Panc1 (cell line): ENCODE results near the gene NDRG4. TPM values are rescaled to one million over a fixed set of nuclear protein-coding genes. Genes with fewer than 3 reads are reported as not detected.

Experiments
- ATAC-seq: fragments of 200-7000 bp; cut with Tn5 transposase; 2 replicates; pipeline ENCODE4 v1.9.1; 2020; ENCODE audit warnings: mild to moderate bottlenecking, moderate library complexity
- BruUV-seq: library from RNA; stranded (reverse); fragments of 400-500 nt; replicated peaks from 2 replicates; lab custom pipeline; 2021; lab: Mats Ljungman, UMichigan
- CTCF ChIA-PET: fragments of 300-600 bp; sonication (Branson Sonifier 250); formaldehyde crosslinking; loops from one replicate; lab custom pipeline; 2022; ENCODE audit warnings: antibody characterized with exemption; lab: Charles Lee
- POLR2A ChIA-PET: fragments of 300-600 bp; sonication (Branson Sonifier 250); formaldehyde crosslinking; loops from one replicate; lab custom pipeline; 2022; ENCODE audit warnings: antibody characterized with exemption; lab: Charles Lee
- DNase-seq: peaks from one replicate; pipeline ENCODE4 v3.0.0-alpha.2; 2010; ENCODE audit warnings: low read depth, low spot score
- H3K27ac ChIP-seq: 2 replicates; pipeline ENCODE4 v1.5.1; 2011; ENCODE audit warnings: mild to moderate bottlenecking, low read length, inconsistent platforms
- H3K27me3 ChIP-seq: fragments of 200-500 bp; sonication (Bioruptor generic); 2 replicates; pipeline ENCODE4 v1.6.0; 2014; ENCODE audit warnings: low read length, inconsistent platforms; ENCODE audit not compliant: control insufficient read depth, insufficient read depth
- H3K36me3 ChIP-seq: fragments of 200-500 bp; sonication (Bioruptor generic); 2 replicates; pipeline ENCODE4 v1.5.1; 2014; ENCODE audit warnings: inconsistent platforms, mild to moderate bottlenecking, low read length, moderate library complexity; ENCODE audit not compliant: control insufficient read depth, insufficient read depth
- H3K4me1 ChIP-seq: 2 replicates; pipeline ENCODE4 v1.5.1; 2011; ENCODE audit warnings: inconsistent platforms, mild to moderate bottlenecking, low read length, moderate library complexity; ENCODE audit not compliant: control insufficient read depth, insufficient read depth
- H3K4me3 ChIP-seq, 2 experiments: 2 replicates each; pipeline ENCODE4 v1.5.1; 2011 to 2012; ENCODE audit warnings: low read depth in 2 of 2, low read length in 2 of 2, mild to moderate bottlenecking in 2 of 2, inconsistent platforms in 1 of 2, moderate library complexity in 1 of 2
- H3K9me3 ChIP-seq: fragments of 200-500 bp; sonication (Bioruptor generic); 2 replicates; pipeline ENCODE4 v1.5.1; 2014; ENCODE audit warnings: low read depth, mild to moderate bottlenecking, inconsistent platforms, low read length, moderate library complexity; ENCODE audit not compliant: control insufficient read depth, insufficient read depth
- POLR2AphosphoS5 ChIP-seq: IDR thresholded peaks from 2 replicates; pipeline ENCODE4 v1.6.1; 2012; ENCODE audit warnings: mild to moderate bottlenecking, low read depth, low read length, moderate library complexity
- SIN3A ChIP-seq: IDR thresholded peaks from 2 replicates; pipeline ENCODE4 v1.6.1; 2012; ENCODE audit warnings: low read depth, mild to moderate bottlenecking, low read length, moderate library complexity, borderline replicate concordance; ENCODE audit not compliant: insufficient read depth
- TCF7L2 ChIP-seq: IDR thresholded peaks from 2 replicates; pipeline ENCODE4 v1.6.1; 2011; ENCODE audit warnings: mild to moderate bottlenecking, low read depth, low read length, inconsistent platforms
- in situ Hi-C: cut with HindIII; loops from 2 replicates; pipeline ENCODE4 v1.10.0; 2016; ENCODE audit warnings: low sequenced_read_pairs, low pct_unique_long_range_greater_than_20kb
- intact Hi-C: fragments of 100-400 bp; cut with micrococcal nuclease; formaldehyde crosslinking; loops from one replicate; pipeline ENCODE4 v1.10.0; 2022; ENCODE audit not compliant: unreplicated experiment
- total RNA-seq: library from RNA; stranded (reverse); gene quantifications from one replicate; pipeline ENCODE4 v1.2.1, GENCODE V29; 2021; ENCODE audit not compliant: unreplicated experiment
- TF ChIP-seq, protein P1 (sequence below), 2 experiments: IDR thresholded peaks; 2 replicates each; pipeline ENCODE4 v1.6.1; 2011 to 2012; ENCODE audit warnings: low read depth in 2 of 2, control low read depth in 1 of 2, low read length in 1 of 2, mild to moderate bottlenecking in 1 of 2, moderate library complexity in 1 of 2; ENCODE audit not compliant: insufficient read depth in 1 of 2
- TF ChIP-seq, protein P2 (sequence below): fragments of 450-650 bp; IDR thresholded peaks from 2 replicates; pipeline ENCODE4 v1.5.1; 2017; ENCODE audit warnings: mild to moderate bottlenecking

The NDRG4 gene
- total RNA-seq, 1 experiment from 2014 or later = 5.1 TPM

DNA sequence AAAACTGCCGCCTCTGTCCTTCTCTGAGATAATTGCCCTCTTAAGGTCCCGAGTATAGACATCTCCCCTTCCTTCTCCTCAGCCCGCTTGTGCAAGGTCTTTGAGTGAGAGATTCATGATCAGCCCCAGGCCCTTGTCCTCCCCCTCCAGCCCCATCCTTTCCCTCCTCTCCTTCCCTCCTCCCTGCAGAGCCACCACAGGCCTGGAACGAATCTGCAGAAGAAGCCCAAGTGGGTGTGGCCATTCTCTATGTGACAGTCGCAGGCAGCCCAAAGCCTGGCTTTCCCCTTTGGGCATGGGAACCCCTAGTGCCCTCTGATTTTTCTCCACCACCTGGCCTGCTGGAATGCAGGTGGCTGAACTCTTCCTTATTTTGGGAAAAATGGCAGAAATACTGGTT is 7.2 kb upstream of the NDRG4 start:
- CTCF ChIA-PET = interaction anchor here (0.6 kb wide), 1 partner anchor 1031 kb away, joined by 3 read pairs; no protein-coding TSS in a partner anchor
- in situ Hi-C loops = no loop called here
- no peak for TF ChIP-seq POLR2AphosphoS5
- TF ChIP-seq, protein P1, sequence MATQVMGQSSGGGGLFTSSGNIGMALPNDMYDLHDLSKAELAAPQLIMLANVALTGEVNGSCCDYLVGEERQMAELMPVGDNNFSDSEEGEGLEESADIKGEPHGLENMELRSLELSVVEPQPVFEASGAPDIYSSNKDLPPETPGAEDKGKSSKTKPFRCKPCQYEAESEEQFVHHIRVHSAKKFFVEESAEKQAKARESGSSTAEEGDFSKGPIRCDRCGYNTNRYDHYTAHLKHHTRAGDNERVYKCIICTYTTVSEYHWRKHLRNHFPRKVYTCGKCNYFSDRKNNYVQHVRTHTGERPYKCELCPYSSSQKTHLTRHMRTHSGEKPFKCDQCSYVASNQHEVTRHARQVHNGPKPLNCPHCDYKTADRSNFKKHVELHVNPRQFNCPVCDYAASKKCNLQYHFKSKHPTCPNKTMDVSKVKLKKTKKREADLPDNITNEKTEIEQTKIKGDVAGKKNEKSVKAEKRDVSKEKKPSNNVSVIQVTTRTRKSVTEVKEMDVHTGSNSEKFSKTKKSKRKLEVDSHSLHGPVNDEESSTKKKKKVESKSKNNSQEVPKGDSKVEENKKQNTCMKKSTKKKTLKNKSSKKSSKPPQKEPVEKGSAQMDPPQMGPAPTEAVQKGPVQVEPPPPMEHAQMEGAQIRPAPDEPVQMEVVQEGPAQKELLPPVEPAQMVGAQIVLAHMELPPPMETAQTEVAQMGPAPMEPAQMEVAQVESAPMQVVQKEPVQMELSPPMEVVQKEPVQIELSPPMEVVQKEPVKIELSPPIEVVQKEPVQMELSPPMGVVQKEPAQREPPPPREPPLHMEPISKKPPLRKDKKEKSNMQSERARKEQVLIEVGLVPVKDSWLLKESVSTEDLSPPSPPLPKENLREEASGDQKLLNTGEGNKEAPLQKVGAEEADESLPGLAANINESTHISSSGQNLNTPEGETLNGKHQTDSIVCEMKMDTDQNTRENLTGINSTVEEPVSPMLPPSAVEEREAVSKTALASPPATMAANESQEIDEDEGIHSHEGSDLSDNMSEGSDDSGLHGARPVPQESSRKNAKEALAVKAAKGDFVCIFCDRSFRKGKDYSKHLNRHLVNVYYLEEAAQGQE (IDR thresholded peaks at IDR 0.05; ENCODE audit: insufficient read depth in 1 of 2, low read depth in 2 of 2, low read length in 1 of 2) = no peak
- TF ChIP-seq, protein P2, sequence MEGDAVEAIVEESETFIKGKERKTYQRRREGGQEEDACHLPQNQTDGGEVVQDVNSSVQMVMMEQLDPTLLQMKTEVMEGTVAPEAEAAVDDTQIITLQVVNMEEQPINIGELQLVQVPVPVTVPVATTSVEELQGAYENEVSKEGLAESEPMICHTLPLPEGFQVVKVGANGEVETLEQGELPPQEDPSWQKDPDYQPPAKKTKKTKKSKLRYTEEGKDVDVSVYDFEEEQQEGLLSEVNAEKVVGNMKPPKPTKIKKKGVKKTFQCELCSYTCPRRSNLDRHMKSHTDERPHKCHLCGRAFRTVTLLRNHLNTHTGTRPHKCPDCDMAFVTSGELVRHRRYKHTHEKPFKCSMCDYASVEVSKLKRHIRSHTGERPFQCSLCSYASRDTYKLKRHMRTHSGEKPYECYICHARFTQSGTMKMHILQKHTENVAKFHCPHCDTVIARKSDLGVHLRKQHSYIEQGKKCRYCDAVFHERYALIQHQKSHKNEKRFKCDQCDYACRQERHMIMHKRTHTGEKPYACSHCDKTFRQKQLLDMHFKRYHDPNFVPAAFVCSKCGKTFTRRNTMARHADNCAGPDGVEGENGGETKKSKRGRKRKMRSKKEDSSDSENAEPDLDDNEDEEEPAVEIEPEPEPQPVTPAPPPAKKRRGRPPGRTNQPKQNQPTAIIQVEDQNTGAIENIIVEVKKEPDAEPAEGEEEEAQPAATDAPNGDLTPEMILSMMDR = no peak
- TF ChIP-seq SIN3A = no peak
- no peak for TF ChIP-seq TCF7L2

DNA sequence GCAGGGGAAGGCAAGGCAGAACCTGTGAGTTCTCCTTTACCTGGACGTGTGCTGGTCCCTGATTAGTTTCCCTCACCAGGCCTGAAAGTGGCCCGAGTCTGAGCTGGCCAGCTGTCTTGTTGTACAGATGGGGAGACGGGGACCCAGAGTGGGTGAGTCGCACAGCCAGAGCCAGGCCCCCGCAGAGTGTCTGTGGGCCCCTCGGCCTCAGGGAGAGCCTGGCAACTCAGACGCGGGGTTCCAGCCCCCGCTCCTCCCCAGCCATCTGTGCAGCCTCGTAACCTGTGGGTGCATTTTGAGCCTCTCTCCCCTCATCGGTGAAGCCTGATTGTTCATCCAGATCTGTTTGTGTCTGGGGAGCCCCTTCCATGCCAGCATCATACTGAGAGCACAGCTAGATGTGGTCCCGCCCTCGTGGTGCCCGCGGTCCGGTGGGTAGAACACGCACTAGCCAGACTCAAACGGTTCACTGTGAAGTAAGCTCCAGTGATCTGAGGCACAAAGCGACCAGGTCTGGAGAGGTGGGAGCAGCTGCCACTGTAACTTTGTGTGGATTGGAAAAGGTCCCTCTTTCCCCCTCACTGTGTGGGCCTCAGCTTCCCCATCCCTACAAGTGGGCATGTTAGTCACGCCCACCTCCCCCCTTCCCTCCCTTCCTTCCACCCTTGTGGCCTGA is 6.0 kb upstream of the NDRG4 start:
- ATAC-seq = no peak
- Histone ChIP-seq H3K4me1 (no peaks in the 10 kb centered on the region), H3K4me3 (no peak overlapping the region), H3K27ac (no peak overlapping the region), H3K36me3 (no peaks in the 10 kb centered on the region), H3K9me3 (no peaks in the 10 kb centered on the region), H3K27me3 (no peaks in the 10 kb centered on the region)
- intact Hi-C loops = no loop called here
- TF ChIP-seq, protein P1 (IDR thresholded peaks at IDR 0.05; ENCODE audit: insufficient read depth in 1 of 2, low read depth in 2 of 2, low read length in 1 of 2) = no peak
- TF ChIP-seq, protein P2 = no peak
- TF ChIP-seq TCF7L2 (no peak), POLR2AphosphoS5 (no peak), SIN3A (no peak)
- BruUV-seq = no TSS peak
- ChIA-PET POLR2A (interaction anchor here (0.6 kb wide), 1 partner anchor 124 kb away, joined by 3 read pairs; no protein-coding TSS in a partner anchor), CTCF (interaction anchor here (0.6 kb wide), 1 partner anchor 199 kb away, joined by 5 read pairs; the partner anchor contains the start of gene PRSS54)
- DNase-seq = no peak
- in situ Hi-C loops = no loop called here

More for the DNA sequence above, 7.2 kb upstream of the NDRG4 start:
- intact Hi-C loops = no loop called here
- Histone ChIP-seq H3K27me3 (no peaks in the 10 kb centered on the region), H3K36me3 (no peaks in the 10 kb centered on the region), H3K27ac (no peak overlapping the region), H3K4me3 (no peak overlapping the region), H3K9me3 (no peaks in the 10 kb centered on the region), H3K4me1 (no peaks in the 10 kb centered on the region)
- POLR2A ChIA-PET = no interaction called here
- DNase-seq (no peak), ATAC-seq (no peak)
- BruUV-seq = no TSS peak
